Measurements from ENCODE around the gene SLC18B1. TPM values are rescaled to one million over a fixed set of nuclear protein-coding genes. Genes with fewer than 3 reads are reported as not detected.
A peak's percentile ranks its signal among the peaks of the same experiment; 100 is the strongest.

SLC18B1 gene
- total RNA-seq, 1 experiment from 2014 or later = 24.1 TPM

DNA sequence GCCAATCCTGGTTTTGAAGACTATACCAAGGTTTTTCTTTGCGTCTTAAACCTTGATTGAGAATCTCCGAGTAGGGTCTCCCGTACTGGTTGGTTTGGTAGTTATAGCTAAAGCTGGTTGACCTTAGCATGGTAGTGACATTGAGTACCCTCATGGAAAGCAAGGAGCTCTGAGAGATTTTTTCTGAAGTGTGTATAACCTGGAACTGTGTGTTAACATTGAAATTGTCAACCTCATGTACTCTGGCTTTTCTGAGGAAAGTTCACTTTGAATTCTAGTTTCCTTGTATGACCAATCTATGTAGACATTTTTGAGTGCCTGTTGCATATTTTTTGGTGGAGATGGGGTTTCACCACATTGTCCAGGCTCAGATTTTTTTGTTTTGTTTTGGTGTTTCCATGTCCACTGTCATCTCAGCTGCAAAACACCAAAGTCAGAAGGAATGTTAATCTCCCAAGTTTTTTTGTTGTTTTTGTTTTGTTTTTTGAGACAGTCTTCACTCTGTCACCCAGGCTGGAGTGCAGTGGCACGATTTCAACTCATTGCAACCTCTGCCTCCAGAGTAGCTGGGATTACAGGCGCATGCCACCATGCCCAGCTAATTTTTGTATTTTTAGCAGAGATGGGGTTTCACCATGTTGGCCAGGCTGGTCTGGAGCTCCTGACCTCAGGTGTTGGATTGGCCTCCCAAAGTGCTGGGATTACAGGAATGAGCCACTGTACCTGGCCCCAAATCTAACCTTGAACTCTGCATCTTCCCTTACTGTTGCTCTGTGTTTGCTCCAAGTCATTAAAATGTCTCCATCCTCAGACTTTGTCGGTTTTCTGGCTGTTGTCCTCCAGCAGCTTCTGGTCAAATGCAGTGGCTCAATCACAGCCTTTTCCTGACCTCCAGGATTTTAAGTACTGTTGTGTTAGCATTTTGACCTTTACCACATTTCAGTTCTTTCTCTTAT lies 20.2 kb upstream of the SLC18B1 start:
- 0 out of 2 replicates have a peak, but pooled peaks have one; percentile 0 for ATAC-seq
- H3K27ac Mint-ChIP-seq = peak overlapping the region; percentile 91
- no peaks in the 10 kb centered on the region for H3K9me3 Mint-ChIP-seq
- H3K36me3 Mint-ChIP-seq = peaks cover 56% of the 10 kb centered on the region
- CTCF ChIA-PET = interaction anchor here (0.6 to 1.1 kb wide), 2 partner anchors 20 to 731 kb away, joined by 3 to 5 read pairs; partner anchors contain the start of gene SLC18B1
- no peak for DNase-seq (ENCODE audit: low spot score)
- H3K27me3 Mint-ChIP-seq (ENCODE audit: low read depth) = peaks cover 4% of the 10 kb centered on the region; the same call in 1 of the 2 replicates
- peaks cover 53% of the 10 kb centered on the region for H3K4me1 Mint-ChIP-seq
- POLR2A ChIA-PET = interaction anchor here (1.2 kb wide), 1 partner anchor 20 kb away, joined by 3 read pairs; the partner anchor contains the start of gene SLC18B1
- H3K4me3 Mint-ChIP-seq = no peak overlapping the region
- TF ChIP-seq, protein P1, sequence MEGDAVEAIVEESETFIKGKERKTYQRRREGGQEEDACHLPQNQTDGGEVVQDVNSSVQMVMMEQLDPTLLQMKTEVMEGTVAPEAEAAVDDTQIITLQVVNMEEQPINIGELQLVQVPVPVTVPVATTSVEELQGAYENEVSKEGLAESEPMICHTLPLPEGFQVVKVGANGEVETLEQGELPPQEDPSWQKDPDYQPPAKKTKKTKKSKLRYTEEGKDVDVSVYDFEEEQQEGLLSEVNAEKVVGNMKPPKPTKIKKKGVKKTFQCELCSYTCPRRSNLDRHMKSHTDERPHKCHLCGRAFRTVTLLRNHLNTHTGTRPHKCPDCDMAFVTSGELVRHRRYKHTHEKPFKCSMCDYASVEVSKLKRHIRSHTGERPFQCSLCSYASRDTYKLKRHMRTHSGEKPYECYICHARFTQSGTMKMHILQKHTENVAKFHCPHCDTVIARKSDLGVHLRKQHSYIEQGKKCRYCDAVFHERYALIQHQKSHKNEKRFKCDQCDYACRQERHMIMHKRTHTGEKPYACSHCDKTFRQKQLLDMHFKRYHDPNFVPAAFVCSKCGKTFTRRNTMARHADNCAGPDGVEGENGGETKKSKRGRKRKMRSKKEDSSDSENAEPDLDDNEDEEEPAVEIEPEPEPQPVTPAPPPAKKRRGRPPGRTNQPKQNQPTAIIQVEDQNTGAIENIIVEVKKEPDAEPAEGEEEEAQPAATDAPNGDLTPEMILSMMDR (IDR thresholded peaks at IDR 0.05) = no peak
- TF ChIP-seq, protein P2, sequence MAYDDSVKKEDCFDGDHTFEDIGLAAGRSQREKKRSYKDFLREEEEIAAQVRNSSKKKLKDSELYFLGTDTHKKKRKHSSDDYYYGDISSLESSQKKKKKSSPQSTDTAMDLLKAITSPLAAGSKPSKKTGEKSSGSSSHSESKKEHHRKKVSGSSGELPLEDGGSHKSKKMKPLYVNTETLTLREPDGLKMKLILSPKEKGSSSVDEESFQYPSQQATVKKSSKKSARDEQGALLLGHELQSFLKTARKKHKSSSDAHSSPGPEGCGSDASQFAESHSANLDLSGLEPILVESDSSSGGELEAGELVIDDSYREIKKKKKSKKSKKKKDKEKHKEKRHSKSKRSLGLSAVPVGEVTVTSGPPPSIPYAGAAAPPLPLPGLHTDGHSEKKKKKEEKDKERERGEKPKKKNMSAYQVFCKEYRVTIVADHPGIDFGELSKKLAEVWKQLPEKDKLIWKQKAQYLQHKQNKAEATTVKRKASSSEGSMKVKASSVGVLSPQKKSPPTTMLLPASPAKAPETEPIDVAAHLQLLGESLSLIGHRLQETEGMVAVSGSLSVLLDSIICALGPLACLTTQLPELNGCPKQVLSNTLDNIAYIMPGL (CRISPR knock-in tag; IDR thresholded peaks at IDR 0.05) = no peak
- no peak for TF ChIP-seq NR2C2 (CRISPR knock-in tag; IDR thresholded peaks at IDR 0.05)
- TF ChIP-seq GTF2I (CRISPR knock-in tag; conservative IDR thresholded peaks at IDR 0.05) = 0 out of 2 replicates have a peak, but pooled peaks have one; percentile 34
- peak; percentile 84 for TF ChIP-seq PRRX2 (CRISPR knock-in tag; IDR thresholded peaks at IDR 0.05)
- TF ChIP-seq, protein P3, sequence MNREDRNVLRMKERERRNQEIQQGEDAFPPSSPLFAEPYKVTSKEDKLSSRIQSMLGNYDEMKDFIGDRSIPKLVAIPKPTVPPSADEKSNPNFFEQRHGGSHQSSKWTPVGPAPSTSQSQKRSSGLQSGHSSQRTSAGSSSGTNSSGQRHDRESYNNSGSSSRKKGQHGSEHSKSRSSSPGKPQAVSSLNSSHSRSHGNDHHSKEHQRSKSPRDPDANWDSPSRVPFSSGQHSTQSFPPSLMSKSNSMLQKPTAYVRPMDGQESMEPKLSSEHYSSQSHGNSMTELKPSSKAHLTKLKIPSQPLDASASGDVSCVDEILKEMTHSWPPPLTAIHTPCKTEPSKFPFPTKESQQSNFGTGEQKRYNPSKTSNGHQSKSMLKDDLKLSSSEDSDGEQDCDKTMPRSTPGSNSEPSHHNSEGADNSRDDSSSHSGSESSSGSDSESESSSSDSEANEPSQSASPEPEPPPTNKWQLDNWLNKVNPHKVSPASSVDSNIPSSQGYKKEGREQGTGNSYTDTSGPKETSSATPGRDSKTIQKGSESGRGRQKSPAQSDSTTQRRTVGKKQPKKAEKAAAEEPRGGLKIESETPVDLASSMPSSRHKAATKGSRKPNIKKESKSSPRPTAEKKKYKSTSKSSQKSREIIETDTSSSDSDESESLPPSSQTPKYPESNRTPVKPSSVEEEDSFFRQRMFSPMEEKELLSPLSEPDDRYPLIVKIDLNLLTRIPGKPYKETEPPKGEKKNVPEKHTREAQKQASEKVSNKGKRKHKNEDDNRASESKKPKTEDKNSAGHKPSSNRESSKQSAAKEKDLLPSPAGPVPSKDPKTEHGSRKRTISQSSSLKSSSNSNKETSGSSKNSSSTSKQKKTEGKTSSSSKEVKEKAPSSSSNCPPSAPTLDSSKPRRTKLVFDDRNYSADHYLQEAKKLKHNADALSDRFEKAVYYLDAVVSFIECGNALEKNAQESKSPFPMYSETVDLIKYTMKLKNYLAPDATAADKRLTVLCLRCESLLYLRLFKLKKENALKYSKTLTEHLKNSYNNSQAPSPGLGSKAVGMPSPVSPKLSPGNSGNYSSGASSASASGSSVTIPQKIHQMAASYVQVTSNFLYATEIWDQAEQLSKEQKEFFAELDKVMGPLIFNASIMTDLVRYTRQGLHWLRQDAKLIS (CRISPR knock-in tag; IDR thresholded peaks at IDR 0.05; ENCODE audit: borderline replicate concordance) = no peak
- no peak for TF ChIP-seq GABPB1 (CRISPR knock-in tag; IDR thresholded peaks at IDR 0.05)
- no peak for TF ChIP-seq TP53 (CRISPR knock-in tag; IDR thresholded peaks at IDR 0.05)
- TF ChIP-seq JUN (CRISPR knock-in tag; IDR thresholded peaks at IDR 0.05) = no peak
- TF ChIP-seq, protein P4, sequence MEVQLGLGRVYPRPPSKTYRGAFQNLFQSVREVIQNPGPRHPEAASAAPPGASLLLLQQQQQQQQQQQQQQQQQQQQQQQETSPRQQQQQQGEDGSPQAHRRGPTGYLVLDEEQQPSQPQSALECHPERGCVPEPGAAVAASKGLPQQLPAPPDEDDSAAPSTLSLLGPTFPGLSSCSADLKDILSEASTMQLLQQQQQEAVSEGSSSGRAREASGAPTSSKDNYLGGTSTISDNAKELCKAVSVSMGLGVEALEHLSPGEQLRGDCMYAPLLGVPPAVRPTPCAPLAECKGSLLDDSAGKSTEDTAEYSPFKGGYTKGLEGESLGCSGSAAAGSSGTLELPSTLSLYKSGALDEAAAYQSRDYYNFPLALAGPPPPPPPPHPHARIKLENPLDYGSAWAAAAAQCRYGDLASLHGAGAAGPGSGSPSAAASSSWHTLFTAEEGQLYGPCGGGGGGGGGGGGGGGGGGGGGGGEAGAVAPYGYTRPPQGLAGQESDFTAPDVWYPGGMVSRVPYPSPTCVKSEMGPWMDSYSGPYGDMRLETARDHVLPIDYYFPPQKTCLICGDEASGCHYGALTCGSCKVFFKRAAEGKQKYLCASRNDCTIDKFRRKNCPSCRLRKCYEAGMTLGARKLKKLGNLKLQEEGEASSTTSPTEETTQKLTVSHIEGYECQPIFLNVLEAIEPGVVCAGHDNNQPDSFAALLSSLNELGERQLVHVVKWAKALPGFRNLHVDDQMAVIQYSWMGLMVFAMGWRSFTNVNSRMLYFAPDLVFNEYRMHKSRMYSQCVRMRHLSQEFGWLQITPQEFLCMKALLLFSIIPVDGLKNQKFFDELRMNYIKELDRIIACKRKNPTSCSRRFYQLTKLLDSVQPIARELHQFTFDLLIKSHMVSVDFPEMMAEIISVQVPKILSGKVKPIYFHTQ (CRISPR knock-in tag; IDR thresholded peaks at IDR 0.05) = no peak; the same call in none of the 2 replicates
- TF ChIP-seq, protein P5, sequence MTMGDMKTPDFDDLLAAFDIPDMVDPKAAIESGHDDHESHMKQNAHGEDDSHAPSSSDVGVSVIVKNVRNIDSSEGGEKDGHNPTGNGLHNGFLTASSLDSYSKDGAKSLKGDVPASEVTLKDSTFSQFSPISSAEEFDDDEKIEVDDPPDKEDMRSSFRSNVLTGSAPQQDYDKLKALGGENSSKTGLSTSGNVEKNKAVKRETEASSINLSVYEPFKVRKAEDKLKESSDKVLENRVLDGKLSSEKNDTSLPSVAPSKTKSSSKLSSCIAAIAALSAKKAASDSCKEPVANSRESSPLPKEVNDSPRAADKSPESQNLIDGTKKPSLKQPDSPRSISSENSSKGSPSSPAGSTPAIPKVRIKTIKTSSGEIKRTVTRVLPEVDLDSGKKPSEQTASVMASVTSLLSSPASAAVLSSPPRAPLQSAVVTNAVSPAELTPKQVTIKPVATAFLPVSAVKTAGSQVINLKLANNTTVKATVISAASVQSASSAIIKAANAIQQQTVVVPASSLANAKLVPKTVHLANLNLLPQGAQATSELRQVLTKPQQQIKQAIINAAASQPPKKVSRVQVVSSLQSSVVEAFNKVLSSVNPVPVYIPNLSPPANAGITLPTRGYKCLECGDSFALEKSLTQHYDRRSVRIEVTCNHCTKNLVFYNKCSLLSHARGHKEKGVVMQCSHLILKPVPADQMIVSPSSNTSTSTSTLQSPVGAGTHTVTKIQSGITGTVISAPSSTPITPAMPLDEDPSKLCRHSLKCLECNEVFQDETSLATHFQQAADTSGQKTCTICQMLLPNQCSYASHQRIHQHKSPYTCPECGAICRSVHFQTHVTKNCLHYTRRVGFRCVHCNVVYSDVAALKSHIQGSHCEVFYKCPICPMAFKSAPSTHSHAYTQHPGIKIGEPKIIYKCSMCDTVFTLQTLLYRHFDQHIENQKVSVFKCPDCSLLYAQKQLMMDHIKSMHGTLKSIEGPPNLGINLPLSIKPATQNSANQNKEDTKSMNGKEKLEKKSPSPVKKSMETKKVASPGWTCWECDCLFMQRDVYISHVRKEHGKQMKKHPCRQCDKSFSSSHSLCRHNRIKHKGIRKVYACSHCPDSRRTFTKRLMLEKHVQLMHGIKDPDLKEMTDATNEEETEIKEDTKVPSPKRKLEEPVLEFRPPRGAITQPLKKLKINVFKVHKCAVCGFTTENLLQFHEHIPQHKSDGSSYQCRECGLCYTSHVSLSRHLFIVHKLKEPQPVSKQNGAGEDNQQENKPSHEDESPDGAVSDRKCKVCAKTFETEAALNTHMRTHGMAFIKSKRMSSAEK (CRISPR knock-in tag; IDR thresholded peaks at IDR 0.05; ENCODE audit: borderline replicate concordance) = no peak; the same call in 1 of the 2 replicates
- no peak for TF ChIP-seq IRF2 (CRISPR knock-in tag; IDR thresholded peaks at IDR 0.05; ENCODE audit: borderline replicate concordance, low read depth)
- no peak for TF ChIP-seq ETV6 (CRISPR knock-in tag; IDR thresholded peaks at IDR 0.05)
- TF ChIP-seq ZNF317 (CRISPR knock-in tag; IDR thresholded peaks at IDR 0.05; ENCODE audit: borderline replicate concordance, low read depth) = no peak
- no peak for TF ChIP-seq NFYB (CRISPR knock-in tag; conservative IDR thresholded peaks at IDR 0.05; ENCODE audit: low read depth)
- TF ChIP-seq, protein P6, sequence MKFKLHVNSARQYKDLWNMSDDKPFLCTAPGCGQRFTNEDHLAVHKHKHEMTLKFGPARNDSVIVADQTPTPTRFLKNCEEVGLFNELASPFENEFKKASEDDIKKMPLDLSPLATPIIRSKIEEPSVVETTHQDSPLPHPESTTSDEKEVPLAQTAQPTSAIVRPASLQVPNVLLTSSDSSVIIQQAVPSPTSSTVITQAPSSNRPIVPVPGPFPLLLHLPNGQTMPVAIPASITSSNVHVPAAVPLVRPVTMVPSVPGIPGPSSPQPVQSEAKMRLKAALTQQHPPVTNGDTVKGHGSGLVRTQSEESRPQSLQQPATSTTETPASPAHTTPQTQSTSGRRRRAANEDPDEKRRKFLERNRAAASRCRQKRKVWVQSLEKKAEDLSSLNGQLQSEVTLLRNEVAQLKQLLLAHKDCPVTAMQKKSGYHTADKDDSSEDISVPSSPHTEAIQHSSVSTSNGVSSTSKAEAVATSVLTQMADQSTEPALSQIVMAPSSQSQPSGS (CRISPR knock-in tag; IDR thresholded peaks at IDR 0.05; ENCODE audit: borderline replicate concordance, low read depth) = no peak
